HL-60 (cell line): Measurements from ENCODE around the gene TET3.
A peak's percentile ranks its signal among the peaks of the same experiment; 100 is the strongest.

Experiments used
- DNase-seq, 2 experiments: peaks; one replicate each; pipeline ENCODE4 v3.0.0-alpha.2; 2010 to 2020; ENCODE audit warnings: low read depth in 1 of 2, low spot score in 1 of 2
- H3K27ac ChIP-seq: fragments of 250-450 bp; sonication (Bioruptor Pico); replicated peaks from 2 replicates; pipeline ENCODE4 v1.5.1; 2020; ENCODE audit warnings: mild to moderate bottlenecking, moderate library complexity
- H3K27me3 ChIP-seq: fragments of 250-450 bp; sonication (Bioruptor Pico); 2 replicates; pipeline ENCODE4 v1.5.1; 2021; ENCODE audit warnings: mild to moderate bottlenecking, moderate library complexity; ENCODE audit not compliant: insufficient read depth, poor library complexity, severe bottlenecking
- H3K4me3 ChIP-seq: replicated peaks from 2 replicates; pipeline ENCODE4 v1.5.1; 2011; ENCODE audit warnings: mild to moderate bottlenecking, control low read depth, low read length; ENCODE audit not compliant: insufficient read depth
- CTCF ChIP-seq: IDR thresholded peaks from one replicate; pipeline ENCODE4 v1.5.1; 2011; ENCODE audit warnings: low read length, control low read depth, inconsistent platforms; ENCODE audit not compliant: insufficient read depth
- GABPA ChIP-seq: IDR thresholded peaks from 2 replicates; pipeline ENCODE4 v1.6.1; 2012; ENCODE audit warnings: low read depth
- POLR2AphosphoS5 ChIP-seq: IDR thresholded peaks from 2 replicates; pipeline ENCODE4 v1.6.1; 2012; ENCODE audit warnings: low read depth
- REST ChIP-seq: IDR thresholded peaks from 2 replicates; pipeline ENCODE4 v1.6.1; 2012; ENCODE audit warnings: low read depth; ENCODE audit not compliant: insufficient replicate concordance
- SPI1 ChIP-seq: IDR thresholded peaks from 2 replicates; pipeline ENCODE4 v1.6.1; 2012; ENCODE audit warnings: low read depth, mild to moderate bottlenecking, borderline replicate concordance

TET3 gene

GRCh38 chr2:73968357-73968937 is 16.3 kb upstream of the TET3 start:
- DNase-seq = no peak
- H3K27ac ChIP-seq = no peak overlapping the region

GRCh38 chr2:73969356-73969755 is 15.4 kb upstream of the TET3 start:
- no peak for DNase-seq
- Histone ChIP-seq H3K4me3 (no peak overlapping the region), H3K27me3 (no peaks in the 10 kb centered on the region), H3K27ac (peak overlapping the region; percentile 21)
- TF ChIP-seq POLR2AphosphoS5 (no peak), CTCF (no peak)

More at GRCh38 chr2:73968357-73968937, 16.3 kb upstream of the TET3 start:
- Histone ChIP-seq H3K4me3 (no peak overlapping the region), H3K27me3 (no peaks in the 10 kb centered on the region)
- no peak for TF ChIP-seq CTCF
- no peak for TF ChIP-seq SPI1
- no peak for TF ChIP-seq POLR2AphosphoS5
- TF ChIP-seq GABPA = no peak
- TF ChIP-seq REST = no peak

- DNase-seq = no peak
- H3K27me3 ChIP-seq = no peaks in the 10 kb centered on the region
- H3K27ac ChIP-seq = peak overlapping the region; percentile 66
- no peak for TF ChIP-seq CTCF
- TF ChIP-seq POLR2AphosphoS5 = no peak
- TF ChIP-seq REST = no peak
- TF ChIP-seq GABPA = no peak
- no peak for TF ChIP-seq SPI1
- H3K4me3 ChIP-seq = no peak overlapping the region
These were observed 14.4 kb upstream of the TET3 start for GRCh38 chr2:73970141-73970803.
